GM19395 (cell line): ENCODE data around the gene RNF146.
"Not testable (repeated sequence)": the region's sequence is repeated elsewhere in the genome, so short reads cannot be mapped to it uniquely, and the experiment has no call there.

Source experiments
- ATAC-seq: cut with Tn5 transposase; IDR thresholded peaks from one replicate; pipeline ENCODE4 v1.9.1; 2021; ENCODE audit warnings: mild to moderate bottlenecking, moderate library complexity; ENCODE audit not compliant: unreplicated experiment

The RNF146 gene

DNA sequence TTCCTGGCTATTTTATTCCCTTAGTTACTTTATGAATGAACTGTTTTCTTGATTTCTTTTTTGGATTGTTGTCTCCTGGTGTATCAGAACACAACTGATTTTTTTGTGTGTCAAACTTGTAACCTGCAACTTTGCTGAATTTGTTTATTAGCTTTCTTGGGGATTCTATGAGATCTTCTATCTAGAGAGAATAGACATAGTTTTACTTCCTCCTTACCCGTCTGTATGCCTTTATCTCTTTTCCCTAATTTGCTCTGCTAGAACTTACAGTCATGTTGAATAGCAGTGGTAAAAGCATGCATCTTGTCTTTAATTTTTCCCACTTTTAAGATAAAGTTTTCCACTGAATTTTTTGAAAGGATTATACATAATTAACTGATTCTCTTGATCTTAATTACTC lies 13.2 kb downstream of the RNF146 start:
- ATAC-seq, result no peak

DNA sequence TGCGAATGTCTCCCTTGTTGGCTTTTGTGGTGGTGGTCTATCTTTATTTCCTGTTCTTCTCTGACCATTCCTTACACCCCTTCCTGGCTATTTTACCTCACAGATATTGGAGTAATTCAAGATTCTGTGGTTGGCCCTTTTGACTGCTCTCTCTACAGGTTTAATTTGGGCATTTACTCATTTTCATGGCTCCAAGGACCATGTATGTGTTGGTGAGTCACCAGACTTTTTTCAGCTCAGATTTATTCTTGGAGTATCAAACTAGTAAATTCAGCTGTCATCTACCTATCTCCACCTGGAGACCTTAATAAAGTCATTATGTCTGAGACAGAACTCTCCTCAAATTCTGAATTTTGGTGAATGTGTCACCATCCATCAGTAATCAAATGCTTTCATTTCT lies 15.5 kb downstream of the RNF146 start:
- no peak for ATAC-seq

DNA sequence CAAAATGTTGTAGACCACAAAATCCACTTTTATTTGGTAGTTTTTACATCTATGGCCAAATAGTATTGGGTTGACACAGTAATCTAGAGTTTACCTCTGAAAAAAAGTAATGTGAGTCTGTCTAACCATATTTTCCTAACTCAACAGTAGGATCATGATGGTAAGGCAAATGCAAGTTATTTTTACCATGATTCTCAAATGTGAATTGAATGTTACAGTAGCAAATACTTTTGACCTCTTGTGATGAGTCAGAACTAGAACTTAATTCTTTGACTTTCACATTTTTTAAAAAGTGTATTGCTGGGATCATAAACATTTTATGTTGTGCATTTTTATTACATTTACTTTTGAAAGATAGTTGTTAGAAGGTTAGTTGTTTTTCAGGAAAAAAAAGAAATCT lies 22.0 kb downstream of the RNF146 start:
- no peak for ATAC-seq

DNA sequence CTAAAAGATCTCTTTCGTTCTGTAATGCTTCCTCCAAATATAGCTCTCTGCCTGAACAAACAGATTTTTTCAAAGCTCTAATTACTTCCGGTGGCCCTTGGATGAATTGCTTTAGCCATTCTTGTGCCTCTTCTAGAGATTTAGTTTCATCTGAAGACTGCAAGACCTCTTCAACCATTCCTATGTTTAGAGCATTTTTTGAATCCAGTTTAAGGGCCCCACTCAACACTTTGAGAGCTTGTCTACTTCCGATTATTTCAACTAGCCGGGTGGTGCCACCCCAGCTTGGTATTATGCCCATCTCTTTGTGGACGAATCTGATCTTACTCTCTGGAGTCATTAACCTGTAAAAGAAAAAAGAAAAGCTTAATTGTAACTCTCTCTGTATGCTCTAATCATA lies 23.3 kb downstream of the RNF146 start:
- ATAC-seq, result no peak

DNA sequence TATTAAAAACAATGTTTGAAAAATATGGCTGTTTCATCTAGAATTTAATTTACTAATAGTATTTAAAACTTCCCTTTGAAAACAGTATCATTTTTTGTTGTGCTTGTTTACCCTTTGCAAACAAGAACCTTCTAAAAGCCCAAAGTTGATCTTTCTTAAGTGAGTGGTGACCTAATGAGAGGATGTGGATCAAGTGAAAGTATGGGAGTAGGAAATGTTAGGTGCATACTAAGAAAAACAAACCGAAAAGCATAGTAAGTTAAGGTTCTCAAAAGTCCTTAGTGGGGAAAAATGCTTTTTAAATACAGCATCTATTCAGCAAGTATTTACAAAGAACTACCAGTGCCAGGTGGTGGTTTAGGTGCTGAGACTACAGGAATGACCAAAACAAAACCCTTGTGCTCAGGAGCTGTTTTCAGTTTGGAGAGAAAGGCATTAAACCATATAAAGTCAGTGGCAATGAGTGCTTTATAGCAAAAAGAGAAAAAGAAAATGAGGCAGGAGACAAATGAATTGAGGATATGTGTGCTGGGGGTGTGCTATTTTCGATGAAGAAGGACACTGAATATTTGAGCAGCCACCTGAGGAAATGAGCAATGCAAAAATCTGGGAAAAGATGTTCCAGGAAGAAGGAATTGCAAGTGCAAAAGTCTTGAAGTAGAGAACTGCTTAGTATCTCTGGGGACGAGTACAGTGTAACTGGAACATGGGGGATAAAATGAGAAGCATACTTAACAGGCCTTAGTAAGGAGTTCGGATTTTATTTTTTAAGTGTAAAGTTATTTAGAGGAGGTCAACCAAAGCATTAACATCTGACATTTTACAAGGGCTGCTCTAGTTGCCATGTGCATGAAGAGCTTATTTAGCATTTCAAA lies 24.0 kb downstream of the RNF146 start:
- peak; percentile 47 for ATAC-seq

DNA sequence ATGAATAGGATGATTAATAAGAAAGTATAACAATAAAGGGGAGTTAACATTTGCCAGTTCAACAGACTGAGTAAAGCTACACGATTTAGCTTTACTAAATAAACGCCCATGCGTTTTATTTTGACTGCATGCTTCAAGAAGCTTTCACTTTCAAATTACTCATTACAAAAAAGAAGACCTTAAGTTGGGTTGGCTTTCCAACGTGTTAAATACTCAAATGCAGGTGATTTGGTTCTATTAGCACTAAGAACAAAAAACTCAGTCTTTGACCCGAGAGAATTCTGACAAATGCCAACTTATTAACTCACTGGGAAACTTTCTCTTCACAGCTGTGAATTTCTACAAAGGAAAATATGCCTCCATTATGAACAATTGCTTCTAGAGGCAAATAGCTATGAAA lies 24.8 kb downstream of the RNF146 start:
- ATAC-seq, result peak; percentile 87

DNA sequence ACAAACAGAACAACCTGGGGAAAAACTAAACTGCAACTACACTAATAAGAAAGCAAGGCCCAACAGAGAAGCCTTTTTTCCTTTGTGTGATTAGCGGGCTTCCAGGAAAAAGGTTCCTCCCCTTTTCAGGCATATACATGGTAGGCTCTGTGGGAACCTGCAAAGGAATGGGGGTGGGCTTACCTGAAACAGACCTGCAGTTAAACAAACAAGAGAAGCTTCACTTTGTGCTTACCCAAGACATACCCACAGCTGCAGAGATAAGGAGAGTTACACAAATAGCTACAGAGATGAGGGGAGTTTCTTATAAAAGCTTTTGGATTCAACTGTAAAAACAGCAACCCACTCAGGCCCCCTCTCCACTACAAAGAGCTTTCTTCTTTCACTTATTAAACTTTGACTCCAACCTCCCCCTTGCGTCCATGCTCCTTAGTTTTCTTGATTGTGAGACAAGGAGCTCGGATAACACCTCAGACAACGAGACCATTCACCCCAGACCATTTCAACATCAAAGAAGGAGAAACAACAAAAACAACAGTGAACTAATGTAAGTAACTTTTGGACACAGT lies 30.9 kb downstream of the RNF146 start:
- ATAC-seq, result no peak

DNA sequence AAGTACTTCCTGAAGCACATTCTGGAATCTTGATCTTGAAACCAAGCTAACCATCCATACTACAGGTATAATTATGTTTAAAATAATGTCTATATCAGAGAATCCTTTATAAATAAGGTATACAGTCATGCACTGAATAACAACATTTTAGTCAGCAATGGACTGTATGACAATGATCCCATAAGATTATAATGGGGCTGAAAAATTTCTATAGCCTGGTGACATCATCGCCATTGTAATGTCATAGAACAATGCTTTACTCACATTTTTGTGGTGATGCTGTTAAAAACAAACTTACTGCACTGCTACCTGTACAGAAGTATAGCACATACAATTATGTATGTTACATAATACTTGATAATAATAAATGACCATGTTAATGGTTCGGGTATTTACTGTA lies 31.8 kb downstream of the RNF146 start:
- ATAC-seq, result no peak

DNA sequence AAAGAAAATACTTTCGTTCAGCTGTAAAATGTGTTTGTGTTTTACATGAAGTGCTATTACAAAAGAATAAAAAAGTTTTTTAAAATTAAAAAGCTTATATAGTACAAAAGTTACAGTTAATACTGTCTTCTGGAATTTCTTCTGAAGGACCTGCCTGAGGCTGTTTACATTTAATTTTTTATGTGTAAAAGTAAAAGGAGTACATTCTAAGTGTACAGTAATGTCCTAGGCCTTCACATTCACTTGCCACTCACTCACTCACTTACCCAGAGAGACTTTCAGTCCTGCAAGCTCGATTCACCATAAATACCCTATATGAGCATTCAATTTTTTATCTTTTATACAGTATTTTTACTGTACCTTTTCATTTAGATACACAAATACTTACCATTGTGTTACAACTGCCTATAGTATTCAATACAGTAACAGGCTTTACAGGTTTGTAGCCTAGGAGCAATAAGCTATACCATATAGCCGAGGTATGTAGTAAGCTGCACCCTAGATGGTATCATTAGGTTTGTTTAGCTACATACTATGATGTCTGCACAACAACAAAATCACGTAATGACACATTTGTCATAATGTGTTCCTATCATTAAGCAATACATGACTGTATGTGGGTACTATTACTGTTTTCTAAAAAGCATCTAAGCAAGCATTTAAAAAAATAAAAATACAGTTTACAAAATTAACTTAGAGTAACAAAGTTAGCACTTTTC lies 33.0 kb downstream of the RNF146 start:
- ATAC-seq, result no peak

DNA sequence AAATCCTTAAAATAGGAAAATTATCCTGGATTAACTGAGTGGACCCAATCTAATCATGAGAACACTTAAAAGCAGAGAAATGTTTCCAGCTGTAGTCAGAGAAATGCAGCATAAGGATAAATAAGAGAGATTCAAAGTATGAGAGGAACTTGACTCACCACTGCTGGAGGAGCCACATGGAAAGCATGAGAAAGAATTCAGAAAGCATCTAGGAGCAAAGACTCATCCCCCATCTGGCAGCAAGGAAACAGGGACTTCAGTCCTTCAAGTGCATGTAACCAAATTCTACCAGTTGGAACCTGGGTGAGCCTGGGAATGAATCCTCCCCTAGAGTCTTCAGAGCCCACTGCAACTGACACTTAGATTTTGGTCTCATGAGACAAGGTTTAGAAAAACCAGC lies 33.7 kb downstream of the RNF146 start:
- no peak for ATAC-seq

DNA sequence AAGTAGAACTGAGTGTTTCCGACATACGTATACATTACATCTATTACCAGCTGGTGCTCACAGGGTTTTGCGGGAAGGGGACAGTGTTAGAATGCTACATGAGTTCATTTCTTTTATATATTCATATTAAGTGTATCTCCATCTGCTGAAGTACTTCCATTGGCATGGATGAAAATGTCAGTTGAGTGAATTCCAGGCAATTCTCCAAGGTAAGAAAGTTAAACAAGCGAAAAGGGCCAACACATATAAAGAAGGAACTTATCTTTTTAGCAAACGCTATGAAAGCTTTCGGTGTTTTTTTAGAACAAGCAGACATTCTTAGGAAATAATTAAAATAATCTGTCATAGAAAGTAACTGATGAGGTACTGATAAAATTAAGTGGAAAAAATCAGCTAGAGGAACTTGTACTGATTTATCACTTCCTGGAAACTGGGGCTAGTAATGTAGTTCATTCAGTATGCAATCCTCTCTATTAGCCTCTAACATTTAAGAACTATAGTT lies 34.6 kb downstream of the RNF146 start:
- ATAC-seq, result no peak

DNA sequence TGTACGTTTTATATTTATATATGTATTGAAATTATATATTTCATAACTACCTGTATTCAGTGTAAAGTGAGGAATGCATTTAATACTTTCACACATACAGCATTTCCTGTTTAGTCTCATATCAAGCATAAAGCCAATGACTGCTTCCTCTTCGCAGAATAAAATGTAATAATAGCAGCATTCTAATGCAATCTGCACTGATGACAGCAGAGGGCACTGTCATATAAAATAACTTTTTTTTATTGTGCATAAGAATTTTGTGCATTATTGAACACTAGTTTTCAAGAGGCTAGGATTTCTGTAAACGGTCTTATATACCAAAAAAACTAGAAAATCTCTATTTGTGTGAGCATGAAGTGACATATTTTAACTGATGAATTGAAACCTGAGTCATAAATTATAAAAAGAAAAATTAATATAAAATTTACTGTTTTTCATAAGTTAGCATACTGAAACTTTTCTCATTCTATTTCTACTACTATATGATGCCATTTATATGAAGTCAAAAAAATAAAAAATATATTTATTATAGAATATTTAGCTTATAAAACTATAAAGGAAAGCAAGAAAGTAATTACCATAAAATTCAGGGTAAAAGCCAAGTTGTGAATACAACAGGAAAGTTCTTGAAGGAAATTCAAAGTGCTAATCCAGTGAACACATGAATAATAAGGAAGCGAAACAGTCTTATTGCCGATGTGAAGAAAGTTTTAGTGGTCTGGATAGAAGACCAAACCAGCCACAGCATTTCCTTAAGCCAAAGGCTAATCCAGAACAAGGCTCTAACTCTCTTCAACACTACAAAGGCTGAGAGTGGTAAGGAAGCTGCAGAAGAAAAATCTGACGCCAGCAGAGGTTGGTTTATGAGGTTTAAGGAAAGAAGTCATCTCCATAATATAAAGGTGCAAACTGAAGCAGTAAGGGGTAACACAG lies 36.3 kb downstream of the RNF146 start:
- peak; percentile 72 for ATAC-seq

DNA sequence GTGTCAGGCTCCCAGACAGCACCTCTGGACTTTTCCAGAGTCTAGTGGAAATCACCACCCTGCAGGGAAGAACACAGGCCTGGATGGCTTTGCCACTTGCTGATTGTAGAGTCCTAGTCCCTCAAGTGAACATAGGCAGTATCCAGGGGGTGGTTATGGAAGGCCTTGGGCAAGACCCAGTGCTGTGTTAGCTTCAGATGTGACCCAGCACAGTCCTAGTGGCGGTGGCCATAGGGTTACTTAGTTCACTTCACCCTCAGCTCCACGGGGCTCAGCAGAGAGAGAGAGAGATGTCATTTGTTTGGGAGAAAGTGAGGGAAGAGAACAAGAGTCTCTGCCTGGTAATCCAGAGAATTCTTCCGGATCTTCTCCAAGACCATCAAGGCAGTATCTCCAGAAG lies 37.3 kb downstream of the RNF146 start:
- no peak for ATAC-seq

DNA sequence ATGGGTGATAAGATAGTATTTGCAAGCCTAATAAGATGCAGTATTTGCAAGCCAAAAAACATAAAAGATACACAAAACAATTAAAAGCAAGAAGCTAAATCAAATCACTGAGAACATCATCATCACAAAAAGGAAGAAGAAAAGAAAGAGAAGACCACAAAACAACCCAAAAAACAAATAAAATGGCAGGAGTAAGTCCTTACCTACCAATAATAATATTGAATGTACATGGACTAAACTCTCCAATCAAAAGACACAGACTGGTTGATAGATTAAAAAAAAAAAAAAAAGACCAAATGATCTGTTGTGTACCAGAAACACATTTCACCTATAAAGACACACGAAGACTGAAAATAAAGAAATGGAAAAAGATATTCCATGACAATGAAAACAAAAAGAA lies 39.1 kb downstream of the RNF146 start:
- no peak for ATAC-seq

DNA sequence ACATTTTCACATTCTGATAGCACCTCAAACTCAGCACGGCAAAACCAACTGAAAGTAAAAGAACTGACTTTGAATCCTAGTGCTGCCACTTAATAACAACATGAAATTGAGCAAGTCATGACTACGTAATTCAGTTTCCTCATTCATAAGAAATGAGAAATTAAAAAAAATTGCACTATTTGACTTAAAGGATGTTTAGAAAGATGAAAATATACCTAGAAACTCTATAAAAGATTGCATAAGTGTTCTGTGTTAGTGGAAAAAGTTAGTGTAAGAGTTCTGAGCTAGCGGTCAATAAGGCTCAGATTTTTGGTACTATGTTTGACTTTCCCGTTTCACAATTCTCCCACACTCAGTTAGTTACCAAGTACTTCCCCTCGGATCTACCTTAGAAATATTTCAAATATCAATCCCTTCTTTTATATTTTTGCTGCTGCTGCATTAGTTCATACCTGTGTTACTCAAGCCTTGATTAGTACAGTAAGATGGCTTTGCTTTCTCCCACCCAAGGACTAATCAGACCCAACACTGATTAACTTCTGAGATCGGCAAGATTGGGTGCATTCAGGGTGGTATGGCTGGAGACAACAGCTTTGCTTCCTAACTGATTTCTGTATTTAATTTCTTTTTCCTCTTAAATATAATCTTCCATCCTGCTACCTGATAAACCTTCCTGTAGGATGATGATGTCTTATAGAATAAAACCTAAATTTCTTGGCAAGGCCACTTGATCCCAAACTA lies 50.9 kb downstream of the RNF146 start:
- no peak for ATAC-seq

DNA sequence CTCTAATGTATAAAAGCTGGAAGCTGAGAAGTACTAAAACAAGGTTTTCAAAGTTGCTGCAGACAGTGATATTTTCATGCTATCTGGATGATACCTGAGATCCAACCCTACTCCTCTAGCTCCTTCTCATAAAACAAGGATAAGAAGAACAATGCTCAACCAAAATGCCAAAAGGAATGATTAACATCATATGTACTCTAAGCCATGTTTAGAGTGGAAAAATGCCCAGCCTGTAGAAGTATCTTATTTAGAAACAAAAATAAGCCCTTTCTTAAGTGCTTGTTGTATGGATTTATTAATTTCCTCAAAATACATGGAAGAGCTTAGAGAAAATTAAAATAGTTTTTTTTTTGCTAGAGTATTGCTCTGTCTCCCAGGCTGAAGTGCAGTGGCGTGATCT lies 53.0 kb downstream of the RNF146 start:
- ATAC-seq, result no peak

DNA sequence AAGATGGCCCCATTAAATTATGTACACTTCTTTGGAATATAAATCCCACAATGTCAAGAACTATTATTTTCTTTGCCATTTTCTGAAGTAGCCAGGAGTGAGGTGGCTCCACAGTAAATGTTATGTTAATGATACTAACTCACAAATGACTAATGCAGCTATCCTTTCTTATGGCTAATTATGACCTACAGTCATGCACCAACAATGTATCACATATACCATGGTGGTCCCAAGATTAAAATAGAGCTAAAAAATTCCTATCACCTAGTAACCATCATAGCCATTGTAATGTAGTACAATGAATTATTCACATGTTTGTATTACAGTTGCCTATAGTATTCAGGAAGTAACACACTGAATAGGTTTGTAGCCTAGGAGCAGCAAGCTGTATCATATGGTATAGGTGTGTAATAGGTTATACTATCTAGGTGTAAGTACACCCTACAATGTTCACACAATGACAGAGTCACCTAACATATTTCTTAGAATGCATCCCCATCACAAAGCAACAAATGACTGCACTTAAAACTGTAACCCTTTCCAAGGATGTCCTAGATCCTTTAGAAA lies 61.5 kb downstream of the RNF146 start:
- no peak for ATAC-seq

DNA sequence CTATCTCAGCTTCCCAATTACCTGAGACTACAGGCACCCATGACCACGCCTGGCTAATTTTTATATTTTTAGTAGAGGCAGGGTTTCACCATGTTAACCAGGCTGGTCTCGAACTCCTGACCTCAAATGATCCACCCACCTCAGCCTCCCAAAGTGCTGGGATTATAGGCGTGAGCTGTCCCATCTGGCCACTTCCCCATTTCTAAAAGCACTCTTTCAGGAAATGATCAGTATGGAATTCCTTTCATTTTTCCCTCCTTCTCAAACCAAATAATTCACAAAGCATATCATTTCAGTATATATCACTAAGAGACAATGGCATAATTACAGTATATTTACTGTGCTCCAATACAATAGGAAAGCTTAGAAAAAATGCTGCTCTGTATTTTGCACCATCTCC lies 64.6 kb downstream of the RNF146 start:
- not testable (repeated sequence) for ATAC-seq

DNA sequence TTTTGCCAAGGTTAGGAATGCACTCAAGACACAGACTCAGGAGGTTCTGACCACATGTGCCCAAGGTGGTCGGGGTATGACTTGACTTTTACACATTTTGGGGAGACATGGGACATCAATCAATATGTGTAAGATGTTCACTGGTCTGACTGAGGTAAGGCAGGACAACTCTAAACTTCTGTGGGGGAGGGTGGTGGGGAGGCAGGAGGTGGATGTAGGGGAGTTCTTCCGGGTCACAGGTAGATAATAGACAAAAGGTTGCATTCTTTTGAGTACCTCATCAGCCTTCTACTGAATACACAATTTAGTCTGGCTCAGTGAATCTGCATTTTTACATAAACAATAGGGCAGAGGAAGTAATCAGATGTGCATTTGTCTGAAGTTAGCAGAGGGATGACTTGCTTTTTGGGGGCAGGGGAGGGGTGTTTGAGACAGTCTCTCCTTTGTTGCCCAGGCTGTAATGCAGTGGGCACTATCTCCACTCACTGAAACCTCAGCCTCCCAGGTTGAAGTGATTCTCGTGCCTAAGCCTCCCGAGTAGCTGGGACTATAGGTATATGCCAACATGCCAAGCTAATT lies 65.8 kb downstream of the RNF146 start:
- ATAC-seq, result no peak
